CD4-positive, alpha-beta T cell treated with Interleukin-4 for 1 hour (primary cell): Measurements from ENCODE around the gene EIF4B.

Experiments used
- DNase-seq, 2 donors: peaks; one replicate each; pipeline ENCODE4 v3.0.0-alpha.2; 2020 to 2022

The EIF4B gene

GRCh38 chr12:53059434-53060063, 53.3 kb downstream of the EIF4B start:
- no peak for DNase-seq

DNA sequence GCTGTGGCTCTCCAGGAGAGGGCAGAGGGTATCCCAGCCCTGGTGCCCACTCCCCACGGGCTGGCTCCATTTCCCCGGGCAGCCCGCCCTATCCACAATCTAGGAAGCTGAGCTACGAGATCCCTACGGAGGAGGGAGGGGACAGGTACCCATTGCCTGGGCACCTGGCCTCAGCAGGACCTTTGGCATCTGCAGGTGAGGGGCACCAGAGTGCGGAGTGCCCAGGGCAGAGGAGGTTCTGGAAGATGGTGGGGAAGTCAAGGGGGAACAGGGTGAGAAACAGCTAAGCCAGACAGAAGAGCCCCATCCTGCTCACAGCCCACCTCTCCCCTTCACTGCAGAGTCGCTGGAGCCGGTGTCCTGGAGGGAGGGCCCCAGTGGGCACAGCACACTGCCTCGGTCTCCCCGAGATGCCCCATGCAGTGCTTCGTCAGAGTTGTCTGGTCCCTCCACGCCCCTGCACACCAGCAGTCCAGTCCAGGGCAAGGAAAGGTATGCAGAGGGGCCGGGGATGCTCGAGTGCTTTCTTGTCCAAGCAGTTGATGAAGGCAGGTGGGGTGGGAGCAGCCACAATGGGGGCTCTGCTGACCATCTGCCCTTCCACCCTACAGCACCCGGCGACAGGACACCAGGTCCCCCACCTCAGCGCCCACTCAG, 53.9 kb downstream of the EIF4B start:
- no peak for DNase-seq

DNA sequence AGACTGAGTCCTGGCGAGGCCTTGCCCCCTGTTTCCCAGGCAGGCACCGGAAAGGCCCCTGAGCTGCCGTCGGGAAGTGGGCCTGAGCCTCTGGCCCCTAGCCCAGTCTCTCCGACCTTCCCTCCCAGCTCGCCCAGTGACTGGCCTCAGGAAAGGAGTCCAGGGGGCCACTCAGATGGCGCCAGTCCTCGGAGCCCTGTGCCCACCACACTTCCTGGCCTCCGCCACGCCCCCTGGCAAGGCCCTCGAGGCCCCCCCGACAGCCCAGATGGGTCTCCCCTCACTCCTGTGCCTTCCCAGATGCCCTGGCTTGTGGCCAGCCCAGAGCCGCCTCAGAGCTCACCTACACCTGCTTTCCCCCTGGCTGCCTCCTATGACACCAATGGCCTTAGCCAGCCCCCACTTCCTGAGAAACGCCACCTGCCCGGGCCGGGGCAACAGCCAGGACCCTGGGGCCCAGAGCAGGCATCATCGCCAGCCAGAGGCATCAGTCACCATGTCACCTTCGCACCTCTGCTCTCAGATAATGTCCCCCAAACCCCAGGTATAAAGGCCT, 54.5 kb downstream of the EIF4B start:
- DNase-seq = no peak

- no peak for DNase-seq
Measured at GRCh38 chr12:53061404-53062010, 55.3 kb downstream of the EIF4B start.

DNA sequence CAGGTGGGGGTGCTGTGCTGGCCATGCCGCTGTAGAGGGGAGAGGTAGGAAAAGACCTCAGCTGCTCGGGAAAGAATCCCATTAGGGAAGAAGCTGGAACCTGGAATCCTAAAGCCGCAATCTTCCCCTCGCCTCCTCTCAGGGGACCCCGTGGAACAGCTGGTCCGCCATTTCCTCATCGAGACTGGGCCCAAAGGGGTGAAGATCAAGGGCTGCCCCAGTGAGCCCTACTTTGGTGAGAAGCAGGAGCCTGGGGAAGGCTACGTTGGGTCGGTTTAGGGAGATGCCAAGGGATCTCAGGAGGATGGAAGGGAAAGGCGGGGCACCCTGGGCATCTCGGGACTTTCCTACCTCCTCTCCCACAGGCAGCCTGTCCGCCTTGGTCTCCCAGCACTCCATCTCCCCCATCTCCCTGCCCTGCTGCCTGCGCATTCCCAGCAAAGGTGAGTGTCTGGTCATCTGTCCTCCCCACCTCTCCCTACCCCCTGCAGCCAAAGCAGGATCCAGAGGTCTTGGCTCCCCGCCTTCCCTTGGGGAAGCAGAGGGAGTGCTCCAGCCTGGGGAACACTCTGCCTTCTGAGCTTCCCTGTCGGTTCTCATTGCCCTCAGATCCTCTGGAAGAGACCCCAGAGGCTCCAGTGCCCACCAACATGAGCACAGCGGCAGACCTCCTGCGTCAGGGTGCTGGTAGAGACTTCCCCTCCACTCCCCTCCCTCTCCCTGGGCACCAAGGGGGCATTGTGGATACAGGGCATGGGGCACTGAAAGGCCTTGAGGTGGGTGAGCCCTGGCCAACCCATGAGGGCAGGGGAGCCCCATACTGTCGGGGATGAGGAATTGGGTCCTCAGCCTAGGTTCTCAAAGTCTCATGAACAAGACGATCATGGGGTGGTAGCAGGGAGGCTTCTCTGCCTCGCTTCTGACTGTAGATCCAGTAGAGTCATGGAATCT, 56.0 kb downstream of the EIF4B start:
- DNase-seq = no peak

DNA sequence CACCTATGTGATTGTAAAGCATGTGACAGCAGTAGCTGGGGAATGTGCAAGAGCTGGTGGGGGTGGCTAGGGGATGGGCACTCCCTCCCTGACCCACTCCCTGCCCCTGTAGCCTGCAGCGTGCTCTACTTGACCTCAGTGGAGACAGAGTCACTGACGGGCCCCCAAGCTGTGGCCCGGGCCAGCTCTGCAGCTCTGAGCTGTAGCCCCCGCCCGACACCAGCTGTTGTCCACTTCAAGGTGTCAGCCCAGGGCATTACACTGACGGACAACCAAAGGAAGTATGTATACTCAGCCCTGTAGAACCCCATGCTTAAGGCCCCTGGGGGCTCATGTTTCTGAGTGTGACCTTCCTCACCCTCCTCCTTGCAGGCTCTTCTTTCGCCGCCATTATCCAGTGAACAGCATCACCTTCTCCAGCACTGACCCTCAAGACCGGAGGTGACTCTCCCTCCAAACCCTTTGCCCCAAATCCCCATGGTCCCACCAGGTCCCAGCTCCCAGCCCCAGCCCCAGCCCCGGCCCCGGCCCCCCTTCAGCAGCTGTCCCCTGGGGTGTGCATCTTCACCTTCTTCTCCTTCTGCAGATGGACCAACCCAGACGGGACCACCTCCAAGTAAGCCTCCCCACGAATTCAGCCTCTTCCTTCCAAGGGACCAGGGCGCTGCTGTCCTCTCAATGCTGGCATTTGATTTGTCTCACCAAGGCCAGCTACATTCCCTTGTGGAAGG, 56.9 kb downstream of the EIF4B start:
- no peak for DNase-seq

- DNase-seq = no peak
Measured at GRCh38 chr12:53063708-53064612, 57.7 kb downstream of the EIF4B start.

GRCh38 chr12:53064613-53065436, 58.6 kb downstream of the EIF4B start:
- no peak for DNase-seq

- no peak for DNase-seq
Measured at GRCh38 chr12:53065470-53065869, 59.2 kb downstream of the EIF4B start.

DNA sequence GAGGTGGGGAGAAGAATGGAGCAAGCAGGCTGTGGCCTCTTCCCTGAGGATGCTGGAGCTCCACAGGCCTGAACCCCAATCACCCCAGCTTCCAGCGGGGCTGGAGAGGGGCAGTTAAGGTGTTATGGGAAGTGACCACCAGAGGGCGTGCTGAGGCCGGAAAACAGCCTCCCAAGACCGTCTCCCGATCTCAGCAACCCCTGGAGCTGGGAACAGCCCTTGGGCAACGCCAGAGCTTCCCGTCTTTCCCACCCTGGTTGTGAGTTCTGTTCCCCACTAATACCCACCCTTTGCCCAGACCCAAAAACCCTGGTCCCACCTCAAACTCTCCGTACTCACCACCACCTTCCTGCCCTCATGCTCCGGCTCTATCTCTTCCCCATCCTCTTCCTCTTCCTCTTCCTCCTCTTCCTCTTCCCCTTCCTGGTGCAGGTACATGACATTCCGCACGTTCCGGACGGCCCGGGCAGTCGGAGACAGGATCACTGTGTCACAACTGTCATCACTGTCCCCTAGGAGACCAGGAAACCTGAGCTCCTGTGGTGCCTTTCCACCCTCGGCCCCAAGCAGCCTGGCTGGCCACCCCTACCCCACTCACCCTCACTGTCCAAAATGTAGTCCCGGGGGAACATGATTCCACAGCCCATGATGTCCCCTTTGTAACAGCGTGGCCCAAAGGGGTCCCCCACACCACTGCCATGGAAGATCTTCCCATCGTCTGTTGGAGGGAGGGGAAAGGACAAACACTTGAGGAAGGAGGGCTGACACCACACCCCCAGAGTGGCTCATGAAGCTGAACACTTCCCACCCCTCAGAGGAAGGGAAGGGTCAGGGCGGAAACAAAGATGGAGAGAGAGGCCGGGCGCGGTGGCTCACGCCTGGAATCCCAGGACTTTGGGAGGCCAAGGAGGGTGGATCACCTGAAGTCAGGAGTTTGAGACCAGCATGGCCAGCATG, 60.0 kb downstream of the EIF4B start:
- DNase-seq = peak; percentile 60 to 66

DNA sequence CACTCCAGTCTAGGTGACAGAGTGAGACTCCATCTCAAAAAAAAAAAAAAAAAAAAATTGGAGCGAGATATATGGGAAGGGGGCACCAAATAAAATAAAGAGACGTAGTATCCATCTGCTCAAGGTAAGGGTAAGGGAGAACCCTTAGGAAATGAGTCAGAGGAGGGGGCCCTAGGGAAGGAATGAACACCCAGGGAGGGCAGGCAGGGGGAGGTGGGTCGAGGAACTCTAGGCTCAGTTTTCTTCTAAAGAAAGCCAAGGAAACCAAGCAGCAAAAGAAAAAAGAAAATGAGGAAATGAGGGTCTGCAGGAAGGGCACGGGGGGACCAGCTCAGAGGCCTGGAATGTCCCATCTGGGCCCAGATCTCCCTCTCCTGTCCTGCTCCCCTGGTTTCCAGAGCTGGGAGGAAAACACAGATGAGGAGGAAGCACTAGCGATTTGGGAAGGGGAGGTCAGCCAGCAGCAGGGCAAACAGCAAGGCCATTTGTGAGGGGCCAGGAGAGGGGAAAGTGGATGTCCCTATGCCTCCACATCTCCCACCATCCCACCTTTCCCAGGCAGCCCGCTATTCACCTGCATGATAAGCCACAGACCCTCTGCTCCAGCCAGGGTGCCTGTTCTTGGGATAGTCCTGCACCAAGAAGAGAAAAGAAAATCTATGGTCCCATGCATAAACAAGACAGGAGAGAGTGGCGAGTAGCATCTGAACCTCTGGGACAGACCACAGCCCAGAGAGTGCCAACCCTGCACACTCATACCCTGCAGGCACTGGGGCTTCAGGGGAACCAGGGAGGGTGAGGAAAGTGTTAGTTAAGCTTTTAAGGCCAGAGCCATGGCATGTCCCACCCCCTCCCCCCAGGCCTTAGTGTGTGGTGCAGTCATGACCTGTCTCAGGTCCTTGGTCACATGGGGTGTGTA, 61.1 kb downstream of the EIF4B start:
- no peak for DNase-seq

GRCh38 chr12:53067993-53068770, 61.9 kb downstream of the EIF4B start:
- no peak for DNase-seq

- no peak for DNase-seq
Measured at GRCh38 chr12:53068811-53069585, 62.7 kb downstream of the EIF4B start.

DNA sequence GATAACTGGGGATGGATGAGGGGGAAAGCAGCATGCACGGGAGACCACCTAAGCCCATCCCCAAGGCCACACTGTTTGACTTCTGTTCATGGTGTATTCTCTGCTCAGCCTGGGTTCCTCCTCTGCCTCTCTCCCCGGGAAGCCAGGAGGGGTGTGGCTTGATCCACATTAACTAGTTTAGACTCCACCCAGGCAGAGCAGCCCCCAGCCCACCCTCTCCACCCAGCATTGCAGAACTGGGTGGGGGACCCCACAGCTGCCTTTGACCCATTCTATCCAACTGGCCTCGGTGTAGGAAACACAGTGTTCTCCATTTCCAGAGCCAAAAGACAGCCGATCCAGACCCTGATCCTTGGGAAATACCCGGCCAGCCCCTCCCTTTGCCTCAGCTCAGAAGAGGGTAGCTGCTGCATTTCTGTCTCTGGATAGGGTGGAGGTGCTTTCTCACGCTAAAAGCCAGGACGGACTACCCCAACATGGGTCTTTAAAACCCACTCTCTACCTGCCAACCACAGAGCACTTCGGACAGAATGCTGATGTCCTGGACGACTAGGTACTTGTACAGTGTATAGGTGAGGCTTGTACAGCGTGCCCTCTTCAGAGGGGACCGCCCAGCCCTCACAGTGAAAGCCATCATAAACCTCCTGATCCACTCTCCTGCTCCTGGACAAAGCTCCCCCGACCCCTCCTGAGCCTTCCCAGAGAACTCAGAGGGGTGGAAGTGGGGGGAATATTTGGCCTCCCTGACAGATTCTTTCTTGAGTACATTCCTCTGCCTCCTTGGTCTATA, 63.6 kb downstream of the EIF4B start:
- no peak for DNase-seq

- DNase-seq = no peak
Measured at GRCh38 chr12:53070877-53071492, 64.7 kb downstream of the EIF4B start.
